Stomach (tissue), 4 donors: ENCODE measurements around the gene MLH3.

ENCODE experiments used
- POLR2AphosphoS5 ChIP-seq, 3 donors: sonication (generic); formaldehyde crosslinking; IDR thresholded peaks; one replicate each; pipeline ENCODE4 v1.6.1; 2016; ENCODE audit warnings: antibody characterized with exemption in 3 of 3
- TF ChIP-seq, protein P1 (sequence below), 7 experiments: fragments of 450-650 bp in 4 of 7; fragments of 200-600 bp in 3 of 7; sonication (generic) in 3 of 7; IDR thresholded peaks; one replicate each; pipeline ENCODE4 v1.5.1; 2016 to 2019; ENCODE audit warnings: antibody characterized with exemption in 7 of 7, control low read depth in 2 of 7, mild to moderate bottlenecking in 1 of 7

DNA sequence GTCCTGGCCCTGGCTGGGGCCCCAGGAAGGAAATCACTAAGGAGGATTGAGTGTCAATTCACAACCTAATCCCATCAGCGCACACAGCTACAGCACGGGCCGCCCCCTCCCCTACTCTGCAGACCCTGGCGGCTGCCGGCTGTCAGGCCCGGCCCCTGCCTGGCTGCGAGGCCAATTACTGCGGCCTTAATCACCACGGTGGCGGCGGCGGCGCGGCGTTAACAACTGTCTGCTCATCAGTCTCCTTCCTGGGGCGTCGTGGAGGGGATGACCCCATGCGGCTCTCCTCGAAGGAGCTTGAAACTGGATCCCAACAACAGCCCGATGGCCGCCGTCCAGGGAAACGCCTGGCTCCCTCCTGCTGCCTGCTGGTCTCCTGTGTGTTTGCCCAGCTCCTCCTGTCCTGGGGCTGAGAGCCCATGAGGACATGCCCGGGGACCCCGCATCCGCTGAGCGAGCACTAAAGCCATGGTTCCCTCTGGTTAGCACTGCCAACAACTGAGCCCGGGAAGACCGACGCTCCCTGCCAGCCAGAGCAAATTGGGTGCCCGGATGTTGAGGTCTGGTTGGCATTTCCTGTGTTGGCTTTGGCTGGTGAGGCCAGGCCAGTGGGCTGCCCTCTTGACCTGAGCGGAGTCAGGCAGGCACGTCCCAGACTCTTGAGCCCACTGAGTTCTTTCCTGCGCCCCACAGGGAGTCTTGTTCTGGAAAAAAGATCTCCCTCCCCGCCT is 70.4 kb downstream of the MLH3 start:
- no peak for TF ChIP-seq POLR2AphosphoS5 (IDR thresholded peaks at IDR 0.05)
- TF ChIP-seq, protein P1, sequence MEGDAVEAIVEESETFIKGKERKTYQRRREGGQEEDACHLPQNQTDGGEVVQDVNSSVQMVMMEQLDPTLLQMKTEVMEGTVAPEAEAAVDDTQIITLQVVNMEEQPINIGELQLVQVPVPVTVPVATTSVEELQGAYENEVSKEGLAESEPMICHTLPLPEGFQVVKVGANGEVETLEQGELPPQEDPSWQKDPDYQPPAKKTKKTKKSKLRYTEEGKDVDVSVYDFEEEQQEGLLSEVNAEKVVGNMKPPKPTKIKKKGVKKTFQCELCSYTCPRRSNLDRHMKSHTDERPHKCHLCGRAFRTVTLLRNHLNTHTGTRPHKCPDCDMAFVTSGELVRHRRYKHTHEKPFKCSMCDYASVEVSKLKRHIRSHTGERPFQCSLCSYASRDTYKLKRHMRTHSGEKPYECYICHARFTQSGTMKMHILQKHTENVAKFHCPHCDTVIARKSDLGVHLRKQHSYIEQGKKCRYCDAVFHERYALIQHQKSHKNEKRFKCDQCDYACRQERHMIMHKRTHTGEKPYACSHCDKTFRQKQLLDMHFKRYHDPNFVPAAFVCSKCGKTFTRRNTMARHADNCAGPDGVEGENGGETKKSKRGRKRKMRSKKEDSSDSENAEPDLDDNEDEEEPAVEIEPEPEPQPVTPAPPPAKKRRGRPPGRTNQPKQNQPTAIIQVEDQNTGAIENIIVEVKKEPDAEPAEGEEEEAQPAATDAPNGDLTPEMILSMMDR (IDR thresholded peaks at IDR 0.05) = no peak
